GM13976 (cell line): ENCODE data around the gene EVC2.

Source experiments
- DNase-seq: peaks from one replicate; pipeline ENCODE4 v3.0.0; 2012; ENCODE audit warnings: low spot score
- CTCF ChIP-seq: IDR thresholded peaks from 2 replicates; pipeline ENCODE4 v1.5.1; 2012; ENCODE audit warnings: borderline replicate concordance, mild to moderate bottlenecking; ENCODE audit not compliant: insufficient read depth; ENCODE audit errors: extremely low read depth, missing control alignments, control extremely low read depth
- in situ Hi-C: fragments of 300-500 bp; cut with MboI; formaldehyde crosslinking; loops from one replicate; pipeline ENCODE4 v1.12.0; 2022; ENCODE audit warnings: low sequenced_read_pairs, mixed read lengths, inconsistent platforms; ENCODE audit not compliant: unreplicated experiment

Gene EVC2

DNA sequence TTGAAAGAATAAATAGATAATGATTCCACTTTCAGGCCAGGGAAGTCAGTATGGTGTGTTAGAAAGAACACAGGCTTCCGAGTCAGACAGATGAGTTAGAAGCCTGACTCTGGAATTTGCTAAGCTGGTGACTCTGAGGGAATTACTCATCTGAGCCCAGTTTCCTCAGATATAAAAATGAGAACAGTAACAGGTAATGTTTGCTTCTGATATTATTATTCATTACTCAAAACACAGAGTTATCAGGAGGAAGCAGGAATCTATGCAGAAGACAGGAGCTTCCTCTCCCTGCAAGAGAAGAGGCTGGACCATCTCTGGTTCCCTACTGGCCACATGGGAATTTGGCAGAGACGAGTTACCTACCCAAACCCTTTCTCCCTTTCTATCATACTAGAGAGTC lies 163.1 kb downstream of the EVC2 start:
- in situ Hi-C loops, result no loop called here
- no peak for DNase-seq

DNA sequence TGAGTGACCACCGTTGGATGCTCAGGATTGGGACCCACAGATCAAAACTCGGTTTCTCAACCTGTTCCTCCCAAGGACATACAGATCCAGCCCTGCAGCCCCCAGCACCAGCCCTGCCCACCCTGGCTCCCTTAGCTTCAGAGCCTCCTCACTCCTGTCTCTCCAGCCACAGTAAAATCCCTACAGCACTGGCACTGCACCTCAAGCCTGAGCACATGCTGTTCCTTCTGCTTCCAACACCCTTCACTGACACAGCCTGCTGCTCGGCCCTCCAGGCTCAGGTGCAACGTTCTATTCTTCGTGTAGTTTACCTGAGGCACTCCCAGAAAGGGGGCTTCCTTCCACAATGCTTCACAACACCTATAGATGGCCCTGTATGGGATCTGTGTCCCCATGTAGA lies 163.6 kb downstream of the EVC2 start:
- in situ Hi-C loops, result no loop called here
- no peak for TF ChIP-seq CTCF
- DNase-seq, result no peak

More for the DNA sequence above, 163.1 kb downstream of the EVC2 start:
- no peak for TF ChIP-seq CTCF

DNA sequence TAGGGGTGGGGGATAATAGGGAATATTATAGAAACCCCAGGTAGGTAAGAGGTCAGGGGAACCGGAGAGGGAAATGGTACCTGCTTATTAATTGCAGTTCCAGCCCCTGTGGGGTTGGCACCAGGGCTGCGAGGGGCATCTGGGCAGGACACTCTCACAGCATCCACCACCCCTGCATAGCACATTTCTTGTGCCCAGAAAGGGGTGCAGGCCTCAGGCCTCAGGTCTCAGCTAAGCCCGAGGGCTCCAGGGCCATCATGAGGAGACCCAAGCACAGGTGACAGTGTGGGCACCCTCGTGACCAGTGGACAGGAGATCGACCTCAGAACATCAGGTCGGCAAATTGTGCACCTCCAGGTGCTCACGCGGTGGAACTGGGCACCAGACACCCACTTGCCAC lies 164.7 kb downstream of the EVC2 start:
- in situ Hi-C loops, result no loop called here
- no peak for TF ChIP-seq CTCF
- no peak for DNase-seq

GRCh38 chr4:5541169-5541568 lies 167.2 kb downstream of the EVC2 start:
- no peak for TF ChIP-seq CTCF
- no peak for DNase-seq

DNA sequence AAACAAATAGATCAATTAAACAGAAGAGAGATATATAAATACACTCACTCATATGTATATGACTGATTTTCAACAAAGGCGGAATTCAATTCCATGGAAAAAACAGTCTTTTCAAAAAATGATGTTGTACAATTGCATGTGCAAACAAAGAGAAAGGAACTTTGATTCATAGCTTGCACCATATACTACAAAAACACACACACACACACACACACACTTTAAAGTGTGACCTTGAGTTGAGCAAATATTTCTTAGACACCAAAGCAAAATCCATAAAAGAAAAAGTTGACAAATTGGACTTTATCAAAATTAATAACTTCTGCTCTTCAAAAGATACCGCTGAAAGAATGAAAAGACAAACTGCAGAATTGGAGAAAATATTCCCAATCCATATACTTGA lies 168.8 kb downstream of the EVC2 start:
- TF ChIP-seq CTCF, result no peak
- in situ Hi-C loops, result no loop called here
- DNase-seq, result no peak

More at GRCh38 chr4:5541169-5541568, 167.2 kb downstream of the EVC2 start:
- in situ Hi-C loops, result no loop called here

- no peak for TF ChIP-seq CTCF
Measured at GRCh38 chr4:5532100-5532499, 176.3 kb downstream of the EVC2 start.

GRCh38 chr4:5528031-5528436 lies 180.3 kb downstream of the EVC2 start:
- TF ChIP-seq CTCF, result no peak
- DNase-seq, result no peak
- in situ Hi-C loops, result no loop called here

More at GRCh38 chr4:5532100-5532499, 176.3 kb downstream of the EVC2 start:
- in situ Hi-C loops, result no loop called here
- no peak for DNase-seq
